Hepatocyte (in vitro differentiated cells): ENCODE measurements around the gene CDH12.

ENCODE experiments used
- CTCF ChIP-seq: fragments of 200-600 bp; sonication (generic); IDR thresholded peaks from 2 replicates; pipeline ENCODE4 v1.5.1; 2016; ENCODE audit warnings: antibody characterized with exemption, mild to moderate bottlenecking; ENCODE audit not compliant: poor library complexity
- EZH2 ChIP-seq: fragments of 200-600 bp; sonication (generic); IDR thresholded peaks from 2 replicates; pipeline ENCODE4 v1.6.1; 2016; ENCODE audit warnings: antibody characterized with exemption, mild to moderate bottlenecking, borderline replicate concordance

GRCh38 chr5:22076586-22076985 is 776.6 kb downstream of the CDH12 start:
- no peak for TF ChIP-seq EZH2
- TF ChIP-seq CTCF, result no peak
